ENCODE data around the gene TRMT10A. TPM values are rescaled to one million over a fixed set of nuclear protein-coding genes. Genes with fewer than 3 reads are reported as not detected.
"Not testable (repeated sequence)": the region's sequence is repeated elsewhere in the genome, so short reads cannot be mapped to it uniquely, and the experiment has no call there.

The TRMT10A gene
- total RNA-seq, 1 donor from 2014 or later, result 7.8 TPM

GRCh38 chr4:99552872-99553271 is 11.0 kb downstream of the TRMT10A start:
- Mint-ChIP-seq H3K27ac (ENCODE audit: unreplicated experiment) (no peak overlapping the region), H3K9me3 (no peaks in the 10 kb centered on the region), H3K4me1 (no peaks in the 10 kb centered on the region), H3K4me3 (no peak overlapping the region), H3K36me3 (ENCODE audit: low read depth) (no peaks in the 10 kb centered on the region), H3K27me3 (ENCODE audit: low read depth) (no peaks in the 10 kb centered on the region)
- DNase-seq (ENCODE audit: low read depth, low spot score), result no peak
- TF ChIP-seq CTCF (conservative IDR thresholded peaks at IDR 0.05), result no peak

GRCh38 chr4:99540277-99540939 is 23.4 kb downstream of the TRMT10A start:
- no peak for TF ChIP-seq CTCF (conservative IDR thresholded peaks at IDR 0.05)
- peaks cover 5% of the 10 kb centered on the region for H3K9me3 Mint-ChIP-seq
- H3K4me3 Mint-ChIP-seq, result no peak overlapping the region
- H3K36me3 Mint-ChIP-seq (ENCODE audit: low read depth), result peaks cover 5% of the 10 kb centered on the region
- no peak for DNase-seq (ENCODE audit: low read depth, low spot score)
- H3K27me3 Mint-ChIP-seq (ENCODE audit: low read depth), result no peaks in the 10 kb centered on the region
- H3K4me1 Mint-ChIP-seq, result no peaks in the 10 kb centered on the region
- H3K27ac Mint-ChIP-seq (ENCODE audit: unreplicated experiment), result no peak overlapping the region

- Mint-ChIP-seq H3K4me3 (no peak overlapping the region), H3K36me3 (ENCODE audit: low read depth) (no peaks in the 10 kb centered on the region), H3K27me3 (ENCODE audit: low read depth) (no peaks in the 10 kb centered on the region), H3K27ac (ENCODE audit: unreplicated experiment) (no peak overlapping the region), H3K4me1 (no peaks in the 10 kb centered on the region), H3K9me3 (peaks cover 3% of the 10 kb centered on the region)
- DNase-seq (ENCODE audit: low read depth, low spot score), result no peak
- no peak for TF ChIP-seq CTCF (conservative IDR thresholded peaks at IDR 0.05)
Observed at GRCh38 chr4:99537674-99538073, 26.2 kb downstream of the TRMT10A start.

GRCh38 chr4:99536848-99537247 is 27.0 kb downstream of the TRMT10A start:
- H3K9me3 Mint-ChIP-seq, result peaks cover 3% of the 10 kb centered on the region
- H3K4me1 Mint-ChIP-seq, result no peaks in the 10 kb centered on the region
- no peak overlapping the region for H3K4me3 Mint-ChIP-seq
- no peak overlapping the region for H3K27ac Mint-ChIP-seq (ENCODE audit: unreplicated experiment)
- no peaks in the 10 kb centered on the region for H3K36me3 Mint-ChIP-seq (ENCODE audit: low read depth)
- no peaks in the 10 kb centered on the region for H3K27me3 Mint-ChIP-seq (ENCODE audit: low read depth)
- DNase-seq (ENCODE audit: low read depth, low spot score), result no peak
- no peak for TF ChIP-seq CTCF (conservative IDR thresholded peaks at IDR 0.05)

GRCh38 chr4:99536271-99536670 is 27.6 kb downstream of the TRMT10A start:
- DNase-seq (ENCODE audit: low read depth, low spot score), result no peak
- no peak overlapping the region for H3K27ac Mint-ChIP-seq (ENCODE audit: unreplicated experiment)
- no peak for TF ChIP-seq CTCF (conservative IDR thresholded peaks at IDR 0.05)
- peaks cover 3% of the 10 kb centered on the region for H3K9me3 Mint-ChIP-seq
- no peaks in the 10 kb centered on the region for H3K36me3 Mint-ChIP-seq (ENCODE audit: low read depth)
- no peaks in the 10 kb centered on the region for H3K27me3 Mint-ChIP-seq (ENCODE audit: low read depth)
- no peaks in the 10 kb centered on the region for H3K4me1 Mint-ChIP-seq
- H3K4me3 Mint-ChIP-seq, result no peak overlapping the region

- not testable (repeated sequence) for H3K27ac Mint-ChIP-seq (ENCODE audit: unreplicated experiment); H3K4me3 Mint-ChIP-seq; H3K27me3 Mint-ChIP-seq (ENCODE audit: low read depth); H3K9me3 Mint-ChIP-seq; H3K36me3 Mint-ChIP-seq (ENCODE audit: low read depth); H3K4me1 Mint-ChIP-seq; DNase-seq (ENCODE audit: low read depth, low spot score)
Observed at GRCh38 chr4:99534699-99535098, 29.1 kb downstream of the TRMT10A start.

Measured in neural crest cell (in vitro differentiated cells).